Fibroblast of skin of left quadriceps (primary cell): ENCODE measurements around the gene RFTN1.

Experiments used
- DNase-seq, 2 experiments: peaks; one replicate each; pipeline ENCODE4 v3.0.0-alpha.2; 2013; ENCODE audit warnings: low read depth in 2 of 2

RFTN1 gene

DNA sequence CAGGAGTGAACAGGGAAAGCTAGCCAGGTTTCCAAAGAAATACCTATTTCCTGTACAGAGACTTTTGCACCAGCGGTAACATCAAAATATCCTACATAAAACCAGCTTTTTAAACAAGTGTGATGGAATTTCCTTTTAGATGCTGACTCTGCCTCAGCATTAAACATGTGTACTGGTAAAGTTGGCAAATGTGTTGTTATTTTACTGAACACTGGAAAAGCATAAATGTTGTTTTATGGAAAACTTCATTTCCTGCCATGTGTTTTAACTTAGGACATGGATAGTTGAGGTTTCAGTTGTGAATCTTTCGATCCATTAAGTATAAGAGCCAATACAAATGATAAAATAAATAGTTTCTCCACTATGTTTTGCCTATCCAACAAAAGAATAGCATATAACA lies 232.8 kb downstream of the RFTN1 start:
- peak; percentile 52 to 56 for DNase-seq

DNA sequence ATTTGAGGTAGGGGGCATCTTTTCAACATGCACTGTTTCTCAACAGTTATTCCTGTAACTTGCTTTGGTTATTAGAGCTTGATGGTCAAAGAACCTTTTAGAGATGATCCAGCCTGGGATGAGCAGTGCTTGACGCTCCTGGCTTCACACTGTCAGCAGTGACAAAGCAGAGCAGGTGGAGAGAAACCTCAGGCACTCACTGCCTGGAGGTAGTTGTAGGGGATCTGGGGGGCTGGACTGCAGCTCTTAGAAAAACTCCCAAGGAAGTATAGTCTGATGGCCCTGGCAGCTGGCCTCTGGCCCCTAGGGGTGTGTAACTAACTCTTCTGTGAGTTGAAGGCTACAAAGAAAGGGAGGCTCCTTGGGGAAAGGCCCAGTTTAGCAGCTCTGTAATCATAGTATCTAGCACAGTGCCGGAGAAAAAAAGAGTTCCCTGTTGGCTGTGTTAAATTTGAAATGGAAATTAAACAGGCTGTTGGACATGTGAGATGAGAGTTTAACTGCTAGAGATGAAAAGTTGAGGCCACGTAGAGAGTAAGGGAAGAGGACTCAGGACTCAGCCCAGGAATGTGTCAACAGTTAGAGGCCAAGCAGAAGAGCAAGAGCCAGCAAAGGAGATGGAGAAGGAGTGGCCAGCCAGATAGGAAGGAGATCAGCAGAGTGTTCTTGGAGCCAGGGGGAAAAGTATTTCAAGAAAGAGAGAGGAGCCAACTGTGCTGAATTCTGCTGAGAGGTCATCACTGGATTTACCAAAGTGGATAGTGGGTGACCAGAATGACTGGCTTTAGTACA lies 234.3 kb downstream of the RFTN1 start:
- DNase-seq, result no peak

DNA sequence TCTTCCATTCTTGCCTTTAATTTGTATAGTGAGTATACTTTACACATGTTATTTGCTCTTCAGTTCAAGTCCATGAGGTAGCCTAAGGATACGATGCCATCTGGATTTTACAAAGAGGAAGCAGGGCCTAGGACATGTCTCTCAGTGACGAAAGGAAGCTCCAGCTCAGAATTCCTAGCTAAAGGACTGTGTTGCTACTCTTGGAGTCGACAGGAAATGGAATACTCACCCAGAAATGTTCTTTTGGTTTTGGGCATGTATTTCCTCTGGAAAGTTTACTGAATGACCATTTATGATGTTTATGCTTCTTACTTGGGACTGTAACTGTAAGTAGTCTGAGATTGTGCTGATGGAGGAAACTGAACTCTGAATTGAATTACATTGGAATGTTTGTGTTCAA lies 236.0 kb downstream of the RFTN1 start:
- no peak for DNase-seq

DNA sequence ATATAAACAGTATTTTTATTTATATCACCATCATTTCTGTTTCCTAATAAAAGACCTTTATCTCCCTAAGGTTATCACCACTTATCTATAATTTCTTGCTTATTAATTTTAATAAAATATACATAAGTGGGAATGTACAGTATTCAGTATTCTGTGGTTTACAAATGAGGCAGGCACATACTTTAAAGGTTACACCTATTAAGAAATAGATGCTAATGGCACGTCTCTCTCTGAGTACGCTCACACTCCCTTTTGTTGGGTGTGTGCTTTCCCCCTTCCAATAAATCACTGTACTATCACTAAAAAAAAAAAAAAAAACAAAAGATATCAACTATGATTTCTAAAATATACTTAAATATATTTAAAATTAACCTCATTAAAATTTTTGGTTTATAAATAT lies 239.6 kb downstream of the RFTN1 start:
- DNase-seq, result no peak

DNA sequence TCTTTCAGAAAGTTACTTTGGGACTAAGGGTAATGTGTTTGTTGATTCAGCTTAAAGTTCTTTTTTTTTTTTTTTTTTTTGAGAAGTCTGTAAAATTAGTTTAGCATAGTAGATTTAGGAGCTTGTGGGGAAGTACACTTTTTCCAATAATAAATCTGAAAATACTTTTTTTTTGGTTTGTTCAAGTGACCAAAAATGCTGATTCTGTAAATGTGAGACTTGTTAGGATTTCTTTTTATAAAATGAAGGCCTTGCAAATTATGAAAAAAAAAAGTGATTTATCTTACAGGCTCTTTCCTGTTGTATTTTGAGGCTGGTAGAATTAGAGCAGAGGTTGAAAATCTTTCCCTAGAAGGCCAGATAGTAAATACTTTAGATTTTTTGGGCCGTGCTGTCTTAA lies 240.9 kb downstream of the RFTN1 start:
- no peak for DNase-seq

DNA sequence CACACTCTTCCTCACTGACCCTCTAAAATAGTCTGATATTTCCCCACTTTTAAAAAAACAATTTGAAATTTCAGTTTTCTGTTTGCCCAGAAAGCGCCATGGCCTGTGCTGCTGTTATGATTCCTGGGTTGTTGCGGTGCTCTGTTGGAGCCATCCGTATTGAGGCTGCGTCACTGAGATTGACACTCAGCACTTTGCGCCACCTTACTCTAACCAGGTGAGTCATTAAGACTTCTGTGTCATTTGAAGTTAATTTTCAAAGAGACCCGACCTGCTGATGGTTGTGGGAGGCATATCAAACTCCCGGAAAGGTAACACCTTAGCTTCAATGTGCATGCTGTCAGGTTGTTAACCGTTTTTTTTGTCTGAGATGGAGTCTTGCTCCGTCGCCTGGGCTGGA lies 242.6 kb downstream of the RFTN1 start:
- no peak for DNase-seq

DNA sequence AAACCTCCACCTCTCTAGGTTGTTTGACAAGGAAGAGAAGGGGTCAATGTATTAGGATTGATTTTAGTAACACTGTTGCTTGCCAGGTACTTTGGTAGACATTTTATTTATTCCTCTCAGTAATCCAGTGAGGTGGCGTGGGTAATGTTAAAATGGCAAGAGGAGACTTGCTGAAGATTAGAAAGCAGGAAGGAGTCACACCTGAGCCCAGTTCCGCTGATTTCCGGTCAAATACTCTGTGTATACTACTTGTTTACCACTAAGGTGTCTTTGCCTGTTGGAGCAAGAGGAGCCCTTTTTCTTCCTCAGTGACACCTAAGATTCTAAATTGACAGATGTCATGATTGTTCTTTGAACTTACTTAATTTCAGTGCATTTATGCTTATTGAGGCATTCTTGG lies 246.8 kb downstream of the RFTN1 start:
- no peak for DNase-seq
